GM18505 (cell line): ENCODE results near the gene THSD4.

Source experiments
- ATAC-seq: cut with Tn5 transposase; IDR thresholded peaks from one replicate; pipeline ENCODE4 v1.9.1; 2021; ENCODE audit not compliant: unreplicated experiment
- POLR2A ChIP-seq: IDR thresholded peaks from 4 replicates; pipeline ENCODE4 v1.6.1; 2011; ENCODE audit warnings: borderline replicate concordance; ENCODE audit not compliant: insufficient read depth, insufficient read length; ENCODE audit errors: extremely low read depth

The THSD4 gene

GRCh38 chr15:71595846-71596553 lies 480.7 kb downstream of the THSD4 start:
- TF ChIP-seq POLR2A: no peak
- ATAC-seq: no peak

GRCh38 chr15:71596672-71597071 lies 481.4 kb downstream of the THSD4 start:
- TF ChIP-seq POLR2A: no peak
- ATAC-seq: no peak

- no peak for TF ChIP-seq POLR2A
Measured at GRCh38 chr15:71597126-71597525, 481.9 kb downstream of the THSD4 start.

GRCh38 chr15:71597637-71598036 lies 482.4 kb downstream of the THSD4 start:
- no peak for ATAC-seq
- no peak for TF ChIP-seq POLR2A

More at GRCh38 chr15:71597126-71597525, 481.9 kb downstream of the THSD4 start:
- no peak for ATAC-seq

- no peak for TF ChIP-seq POLR2A
- no peak for ATAC-seq
Measured at GRCh38 chr15:71598741-71599140, 483.5 kb downstream of the THSD4 start.

- TF ChIP-seq POLR2A: no peak
- no peak for ATAC-seq
Measured at GRCh38 chr15:71599418-71600151, 484.3 kb downstream of the THSD4 start.

- no peak for ATAC-seq
- no peak for TF ChIP-seq POLR2A
Measured at GRCh38 chr15:71600237-71600636, 485.0 kb downstream of the THSD4 start.

- TF ChIP-seq POLR2A: no peak
- no peak for ATAC-seq
Measured at GRCh38 chr15:71601038-71601834, 486.0 kb downstream of the THSD4 start.

- ATAC-seq: no peak
- TF ChIP-seq POLR2A: no peak
Measured at GRCh38 chr15:71603379-71603778, 488.1 kb downstream of the THSD4 start.

- no peak for ATAC-seq
- no peak for TF ChIP-seq POLR2A
Measured at GRCh38 chr15:71607383-71607782, 492.1 kb downstream of the THSD4 start.

- TF ChIP-seq POLR2A: no peak
- no peak for ATAC-seq
Measured at GRCh38 chr15:71610728-71611552, 495.7 kb downstream of the THSD4 start.

- no peak for TF ChIP-seq POLR2A
- no peak for ATAC-seq
Measured at GRCh38 chr15:71611553-71612396, 496.5 kb downstream of the THSD4 start.

- no peak for TF ChIP-seq POLR2A
- ATAC-seq: no peak
Measured at GRCh38 chr15:71612397-71612722, 497.1 kb downstream of the THSD4 start.

- no peak for TF ChIP-seq POLR2A
- ATAC-seq: no peak
Measured at GRCh38 chr15:71612869-71613268, 497.6 kb downstream of the THSD4 start.
